ENCODE measurements around the gene ZNF423. TPM values are rescaled to one million over a fixed set of nuclear protein-coding genes. Genes with fewer than 3 reads are reported as not detected.

Gene ZNF423
- total RNA-seq, 1 donor from 2014 or later: 10.6 TPM

DNA sequence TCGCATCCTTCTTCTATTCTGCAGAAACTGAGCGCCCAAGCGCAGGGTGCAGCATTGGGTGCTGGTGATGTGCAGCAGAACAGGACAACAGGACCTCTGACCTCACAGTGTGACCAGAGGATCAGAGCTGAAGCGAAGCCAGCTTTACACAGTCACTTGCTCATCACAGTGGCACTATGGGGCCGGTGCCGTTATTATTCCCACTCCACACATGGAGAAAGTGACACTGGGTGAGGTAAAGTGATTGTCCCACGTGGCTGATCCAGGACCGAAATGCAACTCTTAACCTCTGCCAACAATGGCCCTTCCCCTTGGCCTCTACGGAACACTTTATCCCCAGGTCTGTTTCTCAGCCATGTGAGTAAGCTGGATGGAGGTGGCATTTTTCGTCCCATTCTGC is 311.1 kb downstream of the ZNF423 start:
- H3K27ac Mint-ChIP-seq (ENCODE audit: unreplicated experiment): no peak overlapping the region
- DNase-seq (ENCODE audit: low read depth) (no peak), FAIRE-seq (no peak)
- Histone ChIP-seq H3K79me2 (ENCODE audit: insufficient read depth, low read length) (no peaks in the 10 kb centered on the region), H3K27me3 (ENCODE audit: insufficient read depth, low read length) (no peaks in the 10 kb centered on the region), H3K4me2 (ENCODE audit: low read length) (no peak overlapping the region), H3K9me3 (ENCODE audit: insufficient read depth, low read depth, low read length) (no peaks in the 10 kb centered on the region), H3K4me3 (ENCODE audit: insufficient read depth, low read depth, low read length) (no peak overlapping the region), H2AFZ (ENCODE audit: low read depth, low read length) (no peak overlapping the region), H4K20me1 (ENCODE audit: insufficient read depth, low read length) (peaks cover 5% of the 10 kb centered on the region), H3K27ac (ENCODE audit: low read depth, low read length) (no peak overlapping the region), H3K36me3 (ENCODE audit: insufficient read depth, low read length) (no peaks in the 10 kb centered on the region), H3K9ac (ENCODE audit: low read length) (no peak overlapping the region), H3K4me1 (ENCODE audit: insufficient read depth, low read length) (peaks cover 6% of the 10 kb centered on the region)
- no peak overlapping the region for H3K4me3 Mint-ChIP-seq (ENCODE audit: unreplicated experiment)
- TF ChIP-seq, protein P1, sequence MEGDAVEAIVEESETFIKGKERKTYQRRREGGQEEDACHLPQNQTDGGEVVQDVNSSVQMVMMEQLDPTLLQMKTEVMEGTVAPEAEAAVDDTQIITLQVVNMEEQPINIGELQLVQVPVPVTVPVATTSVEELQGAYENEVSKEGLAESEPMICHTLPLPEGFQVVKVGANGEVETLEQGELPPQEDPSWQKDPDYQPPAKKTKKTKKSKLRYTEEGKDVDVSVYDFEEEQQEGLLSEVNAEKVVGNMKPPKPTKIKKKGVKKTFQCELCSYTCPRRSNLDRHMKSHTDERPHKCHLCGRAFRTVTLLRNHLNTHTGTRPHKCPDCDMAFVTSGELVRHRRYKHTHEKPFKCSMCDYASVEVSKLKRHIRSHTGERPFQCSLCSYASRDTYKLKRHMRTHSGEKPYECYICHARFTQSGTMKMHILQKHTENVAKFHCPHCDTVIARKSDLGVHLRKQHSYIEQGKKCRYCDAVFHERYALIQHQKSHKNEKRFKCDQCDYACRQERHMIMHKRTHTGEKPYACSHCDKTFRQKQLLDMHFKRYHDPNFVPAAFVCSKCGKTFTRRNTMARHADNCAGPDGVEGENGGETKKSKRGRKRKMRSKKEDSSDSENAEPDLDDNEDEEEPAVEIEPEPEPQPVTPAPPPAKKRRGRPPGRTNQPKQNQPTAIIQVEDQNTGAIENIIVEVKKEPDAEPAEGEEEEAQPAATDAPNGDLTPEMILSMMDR (IDR thresholded peaks at IDR 0.05; ENCODE audit: insufficient read depth, low read depth, low read length): no peak
- no peak for TF ChIP-seq EZH2 (IDR thresholded peaks at IDR 0.05; ENCODE audit: insufficient read depth, low read length)
- H3K9me3 Mint-ChIP-seq (ENCODE audit: unreplicated experiment): peaks cover 4% of the 10 kb centered on the region
- no peaks in the 10 kb centered on the region for H3K36me3 Mint-ChIP-seq (ENCODE audit: low read depth, unreplicated experiment)
- H3K27me3 Mint-ChIP-seq (ENCODE audit: low read depth, unreplicated experiment): peaks cover 16% of the 10 kb centered on the region
- H3K4me1 Mint-ChIP-seq (ENCODE audit: low read depth, unreplicated experiment): no peaks in the 10 kb centered on the region

DNA sequence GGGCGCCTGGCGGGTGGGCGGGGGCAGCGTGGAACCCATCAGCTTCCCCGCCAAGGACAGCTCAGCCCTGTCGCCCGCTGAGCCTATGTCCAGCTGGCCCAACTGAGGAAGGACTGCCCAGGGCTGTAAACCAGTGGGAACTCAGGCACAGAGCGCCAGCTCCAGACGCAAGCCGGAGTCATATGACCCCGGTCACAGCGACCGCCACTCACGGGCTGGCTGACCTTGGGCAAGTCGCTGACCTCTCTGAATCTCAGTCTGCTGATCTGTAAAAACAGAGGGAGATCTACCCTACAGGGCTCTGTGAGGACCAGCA is 312.3 kb downstream of the ZNF423 start:
- Histone ChIP-seq H3K9me3 (ENCODE audit: insufficient read depth, low read depth, low read length) (no peaks in the 10 kb centered on the region), H2AFZ (ENCODE audit: low read depth, low read length) (no peak overlapping the region), H3K4me3 (ENCODE audit: insufficient read depth, low read depth, low read length) (no peak overlapping the region), H3K27ac (ENCODE audit: low read depth, low read length) (no peak overlapping the region), H3K4me1 (ENCODE audit: insufficient read depth, low read length) (peaks cover 6% of the 10 kb centered on the region), H4K20me1 (ENCODE audit: insufficient read depth, low read length) (peaks cover 5% of the 10 kb centered on the region), H3K79me2 (ENCODE audit: insufficient read depth, low read length) (no peaks in the 10 kb centered on the region), H3K36me3 (ENCODE audit: insufficient read depth, low read length) (no peaks in the 10 kb centered on the region), H3K4me2 (ENCODE audit: low read length) (peak overlapping the region; percentile 69), H3K9ac (ENCODE audit: low read length) (no peak overlapping the region), H3K27me3 (ENCODE audit: insufficient read depth, low read length) (no peaks in the 10 kb centered on the region)
- DNase-seq (ENCODE audit: low read depth): no peak
- H3K9me3 Mint-ChIP-seq (ENCODE audit: unreplicated experiment): peaks cover 4% of the 10 kb centered on the region
- no peak overlapping the region for H3K4me3 Mint-ChIP-seq (ENCODE audit: unreplicated experiment)
- no peak for TF ChIP-seq EZH2 (IDR thresholded peaks at IDR 0.05; ENCODE audit: insufficient read depth, low read length)
- TF ChIP-seq, protein P1 (IDR thresholded peaks at IDR 0.05; ENCODE audit: insufficient read depth, low read depth, low read length): no peak
- peaks cover 17% of the 10 kb centered on the region for H3K27me3 Mint-ChIP-seq (ENCODE audit: low read depth, unreplicated experiment)
- no peak overlapping the region for H3K27ac Mint-ChIP-seq (ENCODE audit: unreplicated experiment)
- H3K4me1 Mint-ChIP-seq (ENCODE audit: low read depth, unreplicated experiment): no peaks in the 10 kb centered on the region
- H3K36me3 Mint-ChIP-seq (ENCODE audit: low read depth, unreplicated experiment): no peaks in the 10 kb centered on the region
- no peak for FAIRE-seq

DNA sequence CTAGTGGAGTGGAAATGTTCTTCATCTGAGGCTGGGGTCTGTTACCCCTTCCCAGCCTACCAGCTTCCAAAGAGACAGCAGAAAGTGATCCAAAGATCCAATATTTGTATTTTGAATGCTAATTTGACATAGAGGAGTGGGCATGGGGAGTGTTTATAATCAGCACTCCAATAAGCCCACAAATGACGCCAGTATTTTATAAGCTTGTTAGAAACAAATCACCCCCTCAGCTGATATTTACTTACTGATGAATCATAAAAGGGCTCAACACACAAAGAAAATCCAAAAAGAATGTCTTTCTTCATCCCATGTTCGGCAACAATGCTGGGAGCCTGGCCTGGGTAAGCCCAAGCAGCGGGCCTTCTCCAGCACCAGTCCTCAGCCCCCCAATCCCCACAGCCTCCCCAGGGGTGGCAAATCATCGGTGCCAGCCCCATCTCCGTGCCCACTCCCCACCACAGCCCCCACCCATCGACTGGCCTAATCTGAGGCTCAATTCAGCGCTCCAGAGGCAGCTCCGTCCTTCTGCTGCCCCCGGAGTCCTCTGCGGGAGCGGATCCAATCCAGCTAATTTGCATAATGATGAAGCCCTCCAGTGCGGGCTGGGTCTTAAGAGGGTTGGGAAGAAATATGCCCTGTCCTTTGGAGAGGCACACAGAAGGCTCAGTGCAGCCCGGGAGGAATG is 312.8 kb downstream of the ZNF423 start:
- Histone ChIP-seq H3K9me3 (ENCODE audit: insufficient read depth, low read depth, low read length) (no peaks in the 10 kb centered on the region), H3K4me2 (ENCODE audit: low read length) (peak overlapping the region; percentile 69), H3K27me3 (ENCODE audit: insufficient read depth, low read length) (no peaks in the 10 kb centered on the region), H3K27ac (ENCODE audit: low read depth, low read length) (no peak overlapping the region), H3K36me3 (ENCODE audit: insufficient read depth, low read length) (no peaks in the 10 kb centered on the region), H3K4me3 (ENCODE audit: insufficient read depth, low read depth, low read length) (no peak overlapping the region), H3K9ac (ENCODE audit: low read length) (no peak overlapping the region), H3K79me2 (ENCODE audit: insufficient read depth, low read length) (no peaks in the 10 kb centered on the region), H2AFZ (ENCODE audit: low read depth, low read length) (no peak overlapping the region), H3K4me1 (ENCODE audit: insufficient read depth, low read length) (peaks cover 6% of the 10 kb centered on the region), H4K20me1 (ENCODE audit: insufficient read depth, low read length) (peaks cover 5% of the 10 kb centered on the region)
- H3K4me3 Mint-ChIP-seq (ENCODE audit: unreplicated experiment): no peak overlapping the region
- H3K36me3 Mint-ChIP-seq (ENCODE audit: low read depth, unreplicated experiment): no peaks in the 10 kb centered on the region
- no peak for DNase-seq (ENCODE audit: low read depth)
- FAIRE-seq: no peak
- H3K9me3 Mint-ChIP-seq (ENCODE audit: unreplicated experiment): peaks cover 4% of the 10 kb centered on the region
- H3K4me1 Mint-ChIP-seq (ENCODE audit: low read depth, unreplicated experiment): no peaks in the 10 kb centered on the region
- H3K27me3 Mint-ChIP-seq (ENCODE audit: low read depth, unreplicated experiment): peaks cover 20% of the 10 kb centered on the region
- TF ChIP-seq, protein P1 (IDR thresholded peaks at IDR 0.05; ENCODE audit: insufficient read depth, low read depth, low read length): no peak
- no peak overlapping the region for H3K27ac Mint-ChIP-seq (ENCODE audit: unreplicated experiment)

Data from astrocyte (in vitro differentiated cells and primary cell).